ENCODE results near the gene RAB11FIP2. TPM values are rescaled to one million over a fixed set of nuclear protein-coding genes. Genes with fewer than 3 reads are reported as not detected.

The RAB11FIP2 gene
- total RNA-seq, 1 experiment from 2014 or later: 12.2 TPM

DNA sequence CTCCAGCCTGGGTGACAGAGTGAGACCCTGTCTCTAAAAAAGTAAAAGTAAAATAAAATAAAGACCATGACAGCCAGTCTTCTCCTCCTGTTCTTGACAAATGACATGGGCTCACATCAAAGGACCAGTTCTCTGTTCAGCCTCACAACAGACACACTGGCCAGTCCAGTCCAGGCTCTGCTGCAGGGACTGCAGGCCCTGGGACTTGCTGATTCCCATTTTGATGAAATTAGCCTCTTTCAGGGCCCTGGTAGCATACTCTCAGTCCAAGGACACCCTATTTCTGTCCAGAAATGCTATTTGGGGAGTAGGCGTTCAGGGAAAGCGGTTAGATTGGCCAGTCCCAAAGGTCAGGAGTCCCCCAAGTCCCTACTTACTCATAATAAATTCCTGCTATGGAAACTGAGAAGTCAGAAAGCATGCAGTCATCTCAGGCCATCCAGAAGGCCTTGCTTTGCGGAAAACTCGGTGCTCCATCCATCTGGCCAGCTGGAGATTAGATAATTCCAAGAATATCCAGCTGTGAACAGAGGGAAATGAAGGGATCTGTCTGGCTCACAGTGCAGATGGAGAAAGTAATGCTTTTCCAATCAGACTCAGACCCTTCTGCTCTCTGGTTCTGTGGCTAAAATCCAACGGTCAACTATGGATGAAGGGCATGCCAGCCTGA lies 74.4 kb downstream of the RAB11FIP2 start:
- no peak overlapping the region for H3K27ac Mint-ChIP-seq
- H3K9me3 Mint-ChIP-seq: peaks cover 8% of the 10 kb centered on the region
- DNase-seq (ENCODE audit: low spot score) (no peak), ATAC-seq (no peak)
- TF ChIP-seq SP1 (CRISPR knock-in tag; conservative IDR thresholded peaks at IDR 0.05) (no peak), TCF7 (CRISPR knock-in tag; IDR thresholded peaks at IDR 0.05; ENCODE audit: low read depth) (no peak), KAT7 (CRISPR knock-in tag; IDR thresholded peaks at IDR 0.05; ENCODE audit: borderline replicate concordance) (no peak)
- no peaks in the 10 kb centered on the region for H3K36me3 Mint-ChIP-seq
- H3K4me3 Mint-ChIP-seq: no peak overlapping the region
- ChIA-PET POLR2A (no interaction called here), CTCF (no interaction called here)
- H3K4me1 Mint-ChIP-seq: peaks cover 13% of the 10 kb centered on the region
- H3K27me3 Mint-ChIP-seq (ENCODE audit: low read depth): no peaks in the 10 kb centered on the region; the same call in 1 of the 2 replicates

DNA sequence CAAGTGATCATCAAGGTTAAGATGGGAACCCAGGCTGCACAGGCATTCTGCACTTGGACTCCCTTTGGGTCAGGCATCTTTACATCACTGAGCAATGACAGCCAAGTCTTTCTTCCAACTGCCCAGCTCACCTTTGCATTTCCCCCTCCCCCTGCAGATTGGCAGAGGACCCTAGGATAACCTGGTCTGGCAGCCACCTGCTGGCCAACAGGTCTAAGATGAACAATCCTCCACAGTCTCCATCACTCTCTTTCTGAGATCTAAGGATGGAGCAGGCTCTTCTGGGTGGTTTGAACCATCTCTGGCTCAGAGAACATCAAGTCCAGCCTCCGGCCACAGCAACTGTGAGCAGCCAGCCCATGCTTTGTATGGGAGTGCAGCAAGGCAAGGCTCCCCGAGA lies 75.8 kb downstream of the RAB11FIP2 start:
- POLR2A ChIA-PET: no interaction called here
- CTCF ChIA-PET: no interaction called here
- no peak overlapping the region for H3K4me3 Mint-ChIP-seq
- H3K4me1 Mint-ChIP-seq: peaks cover 26% of the 10 kb centered on the region
- DNase-seq (ENCODE audit: low spot score) (no peak), ATAC-seq (peak; percentile 55)
- H3K36me3 Mint-ChIP-seq: no peaks in the 10 kb centered on the region
- TF ChIP-seq, protein P1, sequence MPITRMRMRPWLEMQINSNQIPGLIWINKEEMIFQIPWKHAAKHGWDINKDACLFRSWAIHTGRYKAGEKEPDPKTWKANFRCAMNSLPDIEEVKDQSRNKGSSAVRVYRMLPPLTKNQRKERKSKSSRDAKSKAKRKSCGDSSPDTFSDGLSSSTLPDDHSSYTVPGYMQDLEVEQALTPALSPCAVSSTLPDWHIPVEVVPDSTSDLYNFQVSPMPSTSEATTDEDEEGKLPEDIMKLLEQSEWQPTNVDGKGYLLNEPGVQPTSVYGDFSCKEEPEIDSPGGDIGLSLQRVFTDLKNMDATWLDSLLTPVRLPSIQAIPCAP (CRISPR knock-in tag; IDR thresholded peaks at IDR 0.05): no peak
- no peak for TF ChIP-seq SMAD4 (CRISPR knock-in tag; IDR thresholded peaks at IDR 0.05)
- no peak for TF ChIP-seq TP53 (CRISPR knock-in tag; IDR thresholded peaks at IDR 0.05)
- TF ChIP-seq, protein P2, sequence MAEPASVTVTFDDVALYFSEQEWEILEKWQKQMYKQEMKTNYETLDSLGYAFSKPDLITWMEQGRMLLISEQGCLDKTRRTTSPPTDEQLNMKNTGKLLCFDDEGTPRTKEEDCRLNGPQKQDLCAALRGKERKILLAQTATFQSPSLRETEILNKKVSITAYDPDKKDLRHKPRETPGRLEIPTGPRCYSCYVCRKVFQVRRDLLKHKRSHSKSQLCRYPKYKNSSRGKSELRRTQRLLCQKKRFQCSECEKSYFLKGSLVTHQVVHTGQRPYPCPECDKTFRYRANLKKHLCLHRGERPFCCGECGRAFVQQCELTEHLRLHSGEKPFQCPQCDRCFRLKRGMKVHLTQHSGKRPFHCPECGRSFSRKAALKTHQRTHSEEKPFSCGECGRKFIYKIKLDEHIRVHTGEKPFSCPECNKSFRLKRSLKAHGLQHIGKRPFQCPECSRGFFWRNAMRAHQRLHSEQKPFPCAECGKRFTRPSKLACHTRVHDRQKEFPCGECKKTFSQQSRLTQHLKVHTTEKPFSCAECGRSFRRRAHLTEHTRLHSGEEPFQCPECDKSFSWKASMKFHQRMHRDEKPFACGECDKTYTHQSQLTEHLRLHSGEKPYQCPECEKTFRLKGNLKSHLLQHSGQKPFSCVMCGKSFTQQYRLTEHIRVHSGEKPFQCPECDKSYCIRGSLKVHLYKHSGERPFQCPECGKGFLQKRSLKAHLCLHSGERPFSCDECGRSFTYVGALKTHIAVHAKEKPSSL (CRISPR knock-in tag; conservative IDR thresholded peaks at IDR 0.05): no peak
- no peak for TF ChIP-seq ATF1 (CRISPR knock-in tag; IDR thresholded peaks at IDR 0.05)
- TF ChIP-seq, protein P3, sequence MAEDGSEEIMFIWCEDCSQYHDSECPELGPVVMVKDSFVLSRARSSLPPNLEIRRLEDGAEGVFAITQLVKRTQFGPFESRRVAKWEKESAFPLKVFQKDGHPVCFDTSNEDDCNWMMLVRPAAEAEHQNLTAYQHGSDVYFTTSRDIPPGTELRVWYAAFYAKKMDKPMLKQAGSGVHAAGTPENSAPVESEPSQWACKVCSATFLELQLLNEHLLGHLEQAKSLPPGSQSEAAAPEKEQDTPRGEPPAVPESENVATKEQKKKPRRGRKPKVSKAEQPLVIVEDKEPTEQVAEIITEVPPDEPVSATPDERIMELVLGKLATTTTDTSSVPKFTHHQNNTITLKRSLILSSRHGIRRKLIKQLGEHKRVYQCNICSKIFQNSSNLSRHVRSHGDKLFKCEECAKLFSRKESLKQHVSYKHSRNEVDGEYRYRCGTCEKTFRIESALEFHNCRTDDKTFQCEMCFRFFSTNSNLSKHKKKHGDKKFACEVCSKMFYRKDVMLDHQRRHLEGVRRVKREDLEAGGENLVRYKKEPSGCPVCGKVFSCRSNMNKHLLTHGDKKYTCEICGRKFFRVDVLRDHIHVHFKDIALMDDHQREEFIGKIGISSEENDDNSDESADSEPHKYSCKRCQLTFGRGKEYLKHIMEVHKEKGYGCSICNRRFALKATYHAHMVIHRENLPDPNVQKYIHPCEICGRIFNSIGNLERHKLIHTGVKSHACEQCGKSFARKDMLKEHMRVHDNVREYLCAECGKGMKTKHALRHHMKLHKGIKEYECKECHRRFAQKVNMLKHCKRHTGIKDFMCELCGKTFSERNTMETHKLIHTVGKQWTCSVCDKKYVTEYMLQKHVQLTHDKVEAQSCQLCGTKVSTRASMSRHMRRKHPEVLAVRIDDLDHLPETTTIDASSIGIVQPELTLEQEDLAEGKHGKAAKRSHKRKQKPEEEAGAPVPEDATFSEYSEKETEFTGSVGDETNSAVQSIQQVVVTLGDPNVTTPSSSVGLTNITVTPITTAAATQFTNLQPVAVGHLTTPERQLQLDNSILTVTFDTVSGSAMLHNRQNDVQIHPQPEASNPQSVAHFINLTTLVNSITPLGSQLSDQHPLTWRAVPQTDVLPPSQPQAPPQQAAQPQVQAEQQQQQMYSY (CRISPR knock-in tag; IDR thresholded peaks at IDR 0.05): no peak
- TF ChIP-seq, protein P4, sequence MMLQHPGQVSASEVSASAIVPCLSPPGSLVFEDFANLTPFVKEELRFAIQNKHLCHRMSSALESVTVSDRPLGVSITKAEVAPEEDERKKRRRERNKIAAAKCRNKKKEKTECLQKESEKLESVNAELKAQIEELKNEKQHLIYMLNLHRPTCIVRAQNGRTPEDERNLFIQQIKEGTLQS (CRISPR knock-in tag; conservative IDR thresholded peaks at IDR 0.05): no peak
- TF ChIP-seq CREM (CRISPR knock-in tag; IDR thresholded peaks at IDR 0.05): no peak
- TF ChIP-seq ZNF671 (CRISPR knock-in tag; IDR thresholded peaks at IDR 0.05): no peak
- TF ChIP-seq JUN (CRISPR knock-in tag; IDR thresholded peaks at IDR 0.05): no peak
- TF ChIP-seq, protein P5, sequence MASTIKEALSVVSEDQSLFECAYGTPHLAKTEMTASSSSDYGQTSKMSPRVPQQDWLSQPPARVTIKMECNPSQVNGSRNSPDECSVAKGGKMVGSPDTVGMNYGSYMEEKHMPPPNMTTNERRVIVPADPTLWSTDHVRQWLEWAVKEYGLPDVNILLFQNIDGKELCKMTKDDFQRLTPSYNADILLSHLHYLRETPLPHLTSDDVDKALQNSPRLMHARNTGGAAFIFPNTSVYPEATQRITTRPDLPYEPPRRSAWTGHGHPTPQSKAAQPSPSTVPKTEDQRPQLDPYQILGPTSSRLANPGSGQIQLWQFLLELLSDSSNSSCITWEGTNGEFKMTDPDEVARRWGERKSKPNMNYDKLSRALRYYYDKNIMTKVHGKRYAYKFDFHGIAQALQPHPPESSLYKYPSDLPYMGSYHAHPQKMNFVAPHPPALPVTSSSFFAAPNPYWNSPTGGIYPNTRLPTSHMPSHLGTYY (CRISPR knock-in tag; IDR thresholded peaks at IDR 0.05): no peak
- TF ChIP-seq RORB (CRISPR knock-in tag; IDR thresholded peaks at IDR 0.05): no peak
- TF ChIP-seq SMAD3 (CRISPR knock-in tag; IDR thresholded peaks at IDR 0.05; ENCODE audit: borderline replicate concordance): no peak
- TF ChIP-seq GABPB1 (CRISPR knock-in tag; IDR thresholded peaks at IDR 0.05): no peak
- TF ChIP-seq, protein P6, sequence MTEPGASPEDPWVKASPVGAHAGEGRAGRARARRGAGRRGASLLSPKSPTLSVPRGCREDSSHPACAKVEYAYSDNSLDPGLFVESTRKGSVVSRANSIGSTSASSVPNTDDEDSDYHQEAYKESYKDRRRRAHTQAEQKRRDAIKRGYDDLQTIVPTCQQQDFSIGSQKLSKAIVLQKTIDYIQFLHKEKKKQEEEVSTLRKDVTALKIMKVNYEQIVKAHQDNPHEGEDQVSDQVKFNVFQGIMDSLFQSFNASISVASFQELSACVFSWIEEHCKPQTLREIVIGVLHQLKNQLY (CRISPR knock-in tag; IDR thresholded peaks at IDR 0.05): no peak
- no peak for TF ChIP-seq MYBL2 (CRISPR knock-in tag; IDR thresholded peaks at IDR 0.05)
- no peak overlapping the region for H3K27ac Mint-ChIP-seq
- H3K9me3 Mint-ChIP-seq: peaks cover 8% of the 10 kb centered on the region
- no peaks in the 10 kb centered on the region; the same call in 1 of the 2 replicates for H3K27me3 Mint-ChIP-seq (ENCODE audit: low read depth)

Data from WTC11 (cell line).